T-helper 17 cell (primary cell): Measurements from ENCODE around the gene SLC9A8. TPM values are rescaled to one million over a fixed set of nuclear protein-coding genes. Genes with fewer than 3 reads are reported as not detected.
A peak's percentile ranks its signal among the peaks of the same experiment; 100 is the strongest.

ENCODE experiments used
- ATAC-seq: fragments of 150-1000 bp; cut with Tn5 transposase; 2 replicates; pipeline ENCODE4 v1.10.0; 2021; ENCODE audit warnings: mild to moderate bottlenecking, moderate library complexity
- DNase-seq, 3 donors: peaks; one replicate each; pipeline versions ENCODE4 v3.0.0 to v3.0.0-alpha.2; 2020 to 2021
- H3K9me3 ChIP-seq: one replicate; pipeline ENCODE4 v1.7.0; 2013; ENCODE audit warnings: low read length, mild to moderate bottlenecking; ENCODE audit not compliant: control insufficient read depth, poor library complexity, severe bottlenecking
- H3K27ac Mint-ChIP-seq: one replicate; pipeline ENCODE4 v1.8.0; 2022; ENCODE audit warnings: mild to moderate bottlenecking, moderate library complexity, mixed read lengths
- H3K27me3 Mint-ChIP-seq: one replicate; pipeline ENCODE4 v1.8.0; 2022; ENCODE audit warnings: mixed read lengths
- H3K36me3 Mint-ChIP-seq: one replicate; pipeline ENCODE4 v1.8.0; 2022; ENCODE audit warnings: low read depth, mixed read lengths
- H3K4me1 Mint-ChIP-seq: one replicate; pipeline ENCODE4 v1.8.0; 2022; ENCODE audit warnings: mild to moderate bottlenecking, mixed read lengths
- H3K4me3 Mint-ChIP-seq: one replicate; pipeline ENCODE4 v1.8.0; 2022; ENCODE audit warnings: mild to moderate bottlenecking, moderate library complexity, mixed read lengths
- total RNA-seq, 4 donors: library from RNA in 2 of 4; stranded (reverse) in 2 of 4; gene quantifications; one replicate each; pipeline ENCODE4 v1.2.3 and lab custom pipeline; 2022 to 2026

The SLC9A8 gene
- total RNA-seq, 2 donors from 2014 or later, result 42.4 to 44.8 TPM

DNA sequence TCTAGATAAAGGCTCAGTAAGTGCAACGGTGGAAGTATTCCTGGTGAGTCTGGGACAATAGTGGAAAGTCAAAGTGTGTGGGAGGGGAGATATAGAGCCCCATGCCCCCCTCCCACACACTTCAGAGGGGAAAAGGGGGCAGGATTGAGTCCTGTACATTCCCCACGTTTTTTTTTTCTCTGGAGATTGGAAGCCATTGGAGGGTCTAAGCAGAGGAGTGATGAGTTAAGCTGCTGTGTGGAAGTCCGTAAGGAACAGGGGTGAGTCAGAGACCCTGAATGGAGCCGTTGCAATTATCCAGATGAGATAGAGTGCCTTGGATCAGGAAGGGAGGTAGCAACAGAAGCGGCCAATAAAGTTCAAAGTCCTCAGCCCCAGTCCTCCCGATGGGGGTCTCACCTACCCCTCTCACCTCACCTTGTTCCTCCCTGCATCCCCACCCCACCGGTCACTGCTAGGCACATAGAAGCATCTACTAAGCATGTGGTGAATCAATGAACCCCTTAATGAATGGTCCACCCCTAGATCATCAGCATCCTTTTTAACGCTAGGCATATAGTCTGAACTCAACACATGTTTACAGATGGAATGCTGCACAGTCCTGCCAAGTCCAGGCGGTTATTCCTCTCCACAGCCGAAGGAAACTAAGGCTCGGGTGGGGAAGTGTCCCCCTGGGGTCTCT lies 662 bp upstream of the SLC9A8 start:
- peak overlapping the region; percentile 96 for H3K4me3 Mint-ChIP-seq
- peak overlapping the region; percentile 96 for H3K27ac Mint-ChIP-seq
- ATAC-seq (no peak), DNase-seq (no peak)
- no peaks in the 10 kb centered on the region for H3K9me3 ChIP-seq
- H3K27me3 Mint-ChIP-seq, result no peaks in the 10 kb centered on the region
- H3K36me3 Mint-ChIP-seq, result peaks cover 2% of the 10 kb centered on the region
- H3K4me1 Mint-ChIP-seq, result peaks cover 22% of the 10 kb centered on the region

GRCh38 chr20:49813305-49813974 lies 812 bp downstream of the SLC9A8 start:
- no peaks in the 10 kb centered on the region for H3K27me3 Mint-ChIP-seq
- H3K4me1 Mint-ChIP-seq, result peaks cover 22% of the 10 kb centered on the region
- ATAC-seq (no peak), DNase-seq (no peak)
- H3K36me3 Mint-ChIP-seq, result peaks cover 2% of the 10 kb centered on the region
- H3K27ac Mint-ChIP-seq, result peak overlapping the region; percentile 96
- no peaks in the 10 kb centered on the region for H3K9me3 ChIP-seq
- peak overlapping the region; percentile 96 for H3K4me3 Mint-ChIP-seq

- Mint-ChIP-seq H3K27ac (peak overlapping the region; percentile 96), H3K4me3 (peak overlapping the region; percentile 96), H3K27me3 (no peaks in the 10 kb centered on the region), H3K4me1 (peaks cover 22% of the 10 kb centered on the region), H3K36me3 (peaks cover 2% of the 10 kb centered on the region)
- no peak for DNase-seq
- H3K9me3 ChIP-seq, result no peaks in the 10 kb centered on the region
- ATAC-seq, result no peak
Observed at GRCh38 chr20:49814057-49814694, 1.5 kb downstream of the SLC9A8 start.

DNA sequence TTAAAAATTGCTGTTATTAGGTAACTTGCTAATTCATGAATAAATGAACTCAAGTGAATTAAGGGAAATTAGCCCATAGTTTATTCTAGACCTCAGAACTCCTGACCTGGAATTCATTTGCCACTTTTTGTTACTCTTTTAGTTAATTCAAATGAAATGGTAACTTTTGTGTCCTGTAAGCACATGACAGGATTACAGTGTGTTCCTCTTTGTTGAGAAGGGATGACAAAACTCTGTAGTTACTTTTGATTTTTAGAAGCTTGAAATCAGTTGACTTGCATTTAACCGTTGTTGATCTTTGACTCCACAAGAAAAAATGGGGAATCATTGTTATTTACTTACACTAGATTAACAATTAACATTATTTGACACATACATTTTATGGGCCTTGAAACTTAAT lies 6.2 kb downstream of the SLC9A8 start:
- no peak for DNase-seq
- H3K36me3 Mint-ChIP-seq, result peaks cover 5% of the 10 kb centered on the region
- ATAC-seq, result no peak
- H3K9me3 ChIP-seq, result no peaks in the 10 kb centered on the region
- peaks cover 34% of the 10 kb centered on the region for H3K4me1 Mint-ChIP-seq
- no peak overlapping the region for H3K27ac Mint-ChIP-seq
- no peak overlapping the region for H3K4me3 Mint-ChIP-seq
- H3K27me3 Mint-ChIP-seq, result no peaks in the 10 kb centered on the region

DNA sequence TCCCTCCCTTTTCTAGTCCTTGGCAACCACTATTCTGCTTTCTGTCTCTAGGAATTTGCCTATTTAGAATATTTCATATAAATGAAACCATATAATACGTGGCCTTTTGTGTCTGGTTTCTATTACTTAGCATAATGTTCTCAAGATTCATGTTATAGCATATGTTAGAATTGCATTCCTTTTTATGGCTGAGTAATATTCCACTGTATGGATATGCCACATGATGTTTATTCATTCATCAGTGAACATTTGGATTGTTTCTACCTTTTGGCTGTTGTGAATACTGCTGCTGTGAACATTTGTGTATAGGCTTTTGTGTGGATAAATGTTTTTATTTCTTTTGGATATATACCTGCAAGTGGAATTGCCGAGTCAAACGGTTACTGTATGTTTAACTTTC lies 7.1 kb downstream of the SLC9A8 start:
- ATAC-seq, result no peak
- no peaks in the 10 kb centered on the region for H3K27me3 Mint-ChIP-seq
- no peaks in the 10 kb centered on the region for H3K9me3 ChIP-seq
- DNase-seq, result no peak
- H3K4me1 Mint-ChIP-seq, result peaks cover 34% of the 10 kb centered on the region
- peaks cover 5% of the 10 kb centered on the region for H3K36me3 Mint-ChIP-seq
- H3K27ac Mint-ChIP-seq, result peak overlapping the region; percentile 49
- no peak overlapping the region for H3K4me3 Mint-ChIP-seq

GRCh38 chr20:49821381-49821780 lies 8.8 kb downstream of the SLC9A8 start:
- no peaks in the 10 kb centered on the region for H3K9me3 ChIP-seq
- peak overlapping the region; percentile 94 for H3K27ac Mint-ChIP-seq
- no peak for DNase-seq
- H3K4me3 Mint-ChIP-seq, result no peak overlapping the region
- peaks cover 35% of the 10 kb centered on the region for H3K4me1 Mint-ChIP-seq
- ATAC-seq, result no peak
- H3K27me3 Mint-ChIP-seq, result no peaks in the 10 kb centered on the region
- H3K36me3 Mint-ChIP-seq, result peaks cover 3% of the 10 kb centered on the region

GRCh38 chr20:49821870-49822331 lies 9.3 kb downstream of the SLC9A8 start:
- peak overlapping the region; percentile 28 for H3K4me3 Mint-ChIP-seq
- ATAC-seq (no peak), DNase-seq (no peak)
- peak overlapping the region; percentile 94 for H3K27ac Mint-ChIP-seq
- peaks cover 35% of the 10 kb centered on the region for H3K4me1 Mint-ChIP-seq
- H3K36me3 Mint-ChIP-seq, result peaks cover 3% of the 10 kb centered on the region
- no peaks in the 10 kb centered on the region for H3K27me3 Mint-ChIP-seq
- no peaks in the 10 kb centered on the region for H3K9me3 ChIP-seq

DNA sequence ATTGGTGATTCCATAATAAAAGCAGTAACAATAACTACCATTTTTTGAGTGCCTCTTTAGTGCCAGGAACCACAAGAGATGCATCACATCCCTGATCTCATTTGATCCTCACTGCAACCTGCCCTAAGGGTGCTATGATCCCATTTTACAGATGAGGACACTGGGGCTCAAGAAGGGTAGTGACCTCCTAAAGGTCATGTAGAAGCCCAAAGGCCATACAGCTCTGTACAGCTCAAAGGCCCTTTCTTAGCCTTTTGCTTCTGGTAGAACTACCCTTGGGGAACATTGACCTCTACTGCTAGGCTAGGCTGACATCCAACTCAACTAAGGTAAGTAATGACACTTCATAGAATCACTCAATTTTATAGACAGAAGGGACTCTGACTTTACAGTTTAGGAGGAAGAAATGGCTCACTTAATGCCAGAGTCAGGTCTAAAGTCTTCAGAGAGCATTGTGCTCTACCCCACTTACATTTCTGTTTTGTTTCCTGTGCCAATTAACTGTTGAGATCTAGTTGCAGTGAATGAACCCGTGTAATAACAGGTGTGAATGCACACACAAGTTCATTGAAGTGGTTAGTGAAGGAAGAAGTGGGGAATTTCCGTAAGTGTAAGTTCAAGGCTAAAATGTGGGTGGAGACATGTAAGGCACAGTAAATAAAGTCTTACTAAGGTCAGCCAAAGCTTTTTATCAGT lies 10.7 kb downstream of the SLC9A8 start:
- peak; percentile 93 for ATAC-seq
- Mint-ChIP-seq H3K4me3 (peak overlapping the region; percentile 82), H3K4me1 (peaks cover 35% of the 10 kb centered on the region), H3K27me3 (no peaks in the 10 kb centered on the region), H3K36me3 (peaks cover 3% of the 10 kb centered on the region), H3K27ac (peak overlapping the region; percentile 94)
- no peak for DNase-seq
- H3K9me3 ChIP-seq, result no peaks in the 10 kb centered on the region

- peaks cover 3% of the 10 kb centered on the region for H3K36me3 Mint-ChIP-seq
Observed at GRCh38 chr20:49824206-49824605, 11.6 kb downstream of the SLC9A8 start.

GRCh38 chr20:49825521-49826033 lies 12.9 kb downstream of the SLC9A8 start:
- ATAC-seq (no peak), DNase-seq (no peak)
- no peaks in the 10 kb centered on the region for H3K9me3 ChIP-seq
- H3K4me1 Mint-ChIP-seq, result peaks cover 38% of the 10 kb centered on the region
- H3K4me3 Mint-ChIP-seq, result no peak overlapping the region
- peak overlapping the region; percentile 94 for H3K27ac Mint-ChIP-seq
- no peaks in the 10 kb centered on the region for H3K27me3 Mint-ChIP-seq
- peaks cover 3% of the 10 kb centered on the region for H3K36me3 Mint-ChIP-seq

More at GRCh38 chr20:49824206-49824605, 11.6 kb downstream of the SLC9A8 start:
- H3K9me3 ChIP-seq, result no peaks in the 10 kb centered on the region
- peaks cover 35% of the 10 kb centered on the region for H3K4me1 Mint-ChIP-seq
- H3K27ac Mint-ChIP-seq, result peak overlapping the region; percentile 94
- ATAC-seq (no peak), DNase-seq (no peak)
- H3K27me3 Mint-ChIP-seq, result no peaks in the 10 kb centered on the region
- H3K4me3 Mint-ChIP-seq, result peak overlapping the region; percentile 82

GRCh38 chr20:49831022-49831769 lies 18.6 kb downstream of the SLC9A8 start:
- Mint-ChIP-seq H3K27ac (no peak overlapping the region), H3K4me3 (peak overlapping the region; percentile 31), H3K4me1 (peaks cover 18% of the 10 kb centered on the region), H3K27me3 (no peaks in the 10 kb centered on the region), H3K36me3 (peaks cover 15% of the 10 kb centered on the region)
- ATAC-seq, result no peak
- no peaks in the 10 kb centered on the region for H3K9me3 ChIP-seq
- no peak for DNase-seq

- Mint-ChIP-seq H3K27me3 (no peaks in the 10 kb centered on the region), H3K4me3 (no peak overlapping the region), H3K27ac (no peak overlapping the region), H3K36me3 (peaks cover 15% of the 10 kb centered on the region), H3K4me1 (peaks cover 18% of the 10 kb centered on the region)
- no peak for DNase-seq
- no peaks in the 10 kb centered on the region for H3K9me3 ChIP-seq
- no peak for ATAC-seq
Observed at GRCh38 chr20:49831770-49832631, 19.4 kb downstream of the SLC9A8 start.
